Activated CD8-positive, alpha-beta T cell treated with anti-CD3 and anti-CD28 coated beads for 36 hours (primary cell): ENCODE results near the gene EPHA4. TPM values are rescaled to one million over a fixed set of nuclear protein-coding genes. Genes with fewer than 3 reads are reported as not detected.

ENCODE experiments used
- ATAC-seq: fragments of 200-7000 bp; cut with Tn5 transposase; one replicate; pipeline ENCODE4 v1.10.0; 2021; ENCODE audit warnings: mild to moderate bottlenecking, moderate library complexity
- CTCF ChIA-PET: fragments of 350-600 bp; sonication (Branson Sonifier 250); formaldehyde crosslinking; loops from one replicate; lab custom pipeline; 2021; ENCODE audit warnings: antibody characterized with exemption; lab: Charles Lee
- POLR2A ChIA-PET: fragments of 350-600 bp; sonication (Branson Sonifier 250); formaldehyde crosslinking; loops from one replicate; lab custom pipeline; 2021; ENCODE audit warnings: antibody characterized with exemption; lab: Charles Lee
- DNase-seq: peaks from one replicate; pipeline ENCODE4 v3.0.0-alpha.2; 2020
- H3K27ac Mint-ChIP-seq: one replicate; pipeline ENCODE4 v1.8.0; 2021; ENCODE audit warnings: mild to moderate bottlenecking, mixed read lengths
- H3K27me3 Mint-ChIP-seq: one replicate; pipeline ENCODE4 v1.8.0; 2021; ENCODE audit warnings: mixed read lengths
- H3K36me3 Mint-ChIP-seq: one replicate; pipeline ENCODE4 v1.8.0; 2021; ENCODE audit warnings: low read depth, mixed read lengths
- H3K4me1 Mint-ChIP-seq: one replicate; pipeline ENCODE4 v1.8.0; 2021; ENCODE audit warnings: low read depth, mixed read lengths
- H3K4me3 Mint-ChIP-seq: one replicate; pipeline ENCODE4 v1.8.0; 2021; ENCODE audit warnings: mild to moderate bottlenecking, moderate library complexity, mixed read lengths
- H3K9me3 Mint-ChIP-seq: one replicate; pipeline ENCODE4 v1.8.0; 2021; ENCODE audit warnings: mixed read lengths
- intact Hi-C: fragments of 100-400 bp; cut with micrococcal nuclease; formaldehyde crosslinking; loops from one replicate; pipeline ENCODE4 v1.10.0; 2022
- total RNA-seq, 2 experiments: library from RNA; stranded (reverse); gene quantifications; one replicate each; pipeline ENCODE4 v1.2.3, GENCODE V29; 2021
- TF ChIP-seq, protein P1 (sequence below): fragments of 200-600 bp; IDR thresholded peaks from one replicate; pipeline ENCODE4 v1.8.0; 2022; ENCODE audit warnings: antibody characterized with exemption, mild to moderate bottlenecking

Gene EPHA4
- total RNA-seq, 2 experiments from 2014 or later, result 1.8 to 2.3 TPM

DNA sequence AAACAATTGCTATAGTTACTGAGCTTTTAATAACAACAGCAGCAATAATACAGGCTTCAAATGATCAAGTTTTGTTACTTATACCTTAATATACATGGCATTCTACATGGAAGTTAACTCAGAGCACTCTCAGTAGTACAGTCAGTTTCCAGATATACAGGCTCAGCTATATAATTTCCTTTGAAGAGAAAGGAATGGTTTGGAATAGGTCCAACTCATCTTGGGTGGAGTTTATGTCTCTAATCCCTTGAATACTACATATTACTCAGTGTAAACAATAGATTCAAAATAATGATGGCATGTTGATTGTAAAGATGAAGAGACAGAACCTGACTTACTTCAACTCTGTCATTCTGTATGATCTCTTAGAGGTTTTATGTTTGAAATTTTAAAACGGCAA is 174.9 kb downstream of the EPHA4 start:
- Mint-ChIP-seq H3K4me1 (peaks cover 3% of the 10 kb centered on the region), H3K9me3 (no peaks in the 10 kb centered on the region), H3K36me3 (no peaks in the 10 kb centered on the region), H3K27me3 (no peaks in the 10 kb centered on the region), H3K27ac (no peak overlapping the region), H3K4me3 (no peak overlapping the region)
- ChIA-PET POLR2A (no interaction called here), CTCF (no interaction called here)
- intact Hi-C loops, result no loop called here
- TF ChIP-seq, protein P1, sequence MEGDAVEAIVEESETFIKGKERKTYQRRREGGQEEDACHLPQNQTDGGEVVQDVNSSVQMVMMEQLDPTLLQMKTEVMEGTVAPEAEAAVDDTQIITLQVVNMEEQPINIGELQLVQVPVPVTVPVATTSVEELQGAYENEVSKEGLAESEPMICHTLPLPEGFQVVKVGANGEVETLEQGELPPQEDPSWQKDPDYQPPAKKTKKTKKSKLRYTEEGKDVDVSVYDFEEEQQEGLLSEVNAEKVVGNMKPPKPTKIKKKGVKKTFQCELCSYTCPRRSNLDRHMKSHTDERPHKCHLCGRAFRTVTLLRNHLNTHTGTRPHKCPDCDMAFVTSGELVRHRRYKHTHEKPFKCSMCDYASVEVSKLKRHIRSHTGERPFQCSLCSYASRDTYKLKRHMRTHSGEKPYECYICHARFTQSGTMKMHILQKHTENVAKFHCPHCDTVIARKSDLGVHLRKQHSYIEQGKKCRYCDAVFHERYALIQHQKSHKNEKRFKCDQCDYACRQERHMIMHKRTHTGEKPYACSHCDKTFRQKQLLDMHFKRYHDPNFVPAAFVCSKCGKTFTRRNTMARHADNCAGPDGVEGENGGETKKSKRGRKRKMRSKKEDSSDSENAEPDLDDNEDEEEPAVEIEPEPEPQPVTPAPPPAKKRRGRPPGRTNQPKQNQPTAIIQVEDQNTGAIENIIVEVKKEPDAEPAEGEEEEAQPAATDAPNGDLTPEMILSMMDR, result no peak
- DNase-seq (no peak), ATAC-seq (no peak)

DNA sequence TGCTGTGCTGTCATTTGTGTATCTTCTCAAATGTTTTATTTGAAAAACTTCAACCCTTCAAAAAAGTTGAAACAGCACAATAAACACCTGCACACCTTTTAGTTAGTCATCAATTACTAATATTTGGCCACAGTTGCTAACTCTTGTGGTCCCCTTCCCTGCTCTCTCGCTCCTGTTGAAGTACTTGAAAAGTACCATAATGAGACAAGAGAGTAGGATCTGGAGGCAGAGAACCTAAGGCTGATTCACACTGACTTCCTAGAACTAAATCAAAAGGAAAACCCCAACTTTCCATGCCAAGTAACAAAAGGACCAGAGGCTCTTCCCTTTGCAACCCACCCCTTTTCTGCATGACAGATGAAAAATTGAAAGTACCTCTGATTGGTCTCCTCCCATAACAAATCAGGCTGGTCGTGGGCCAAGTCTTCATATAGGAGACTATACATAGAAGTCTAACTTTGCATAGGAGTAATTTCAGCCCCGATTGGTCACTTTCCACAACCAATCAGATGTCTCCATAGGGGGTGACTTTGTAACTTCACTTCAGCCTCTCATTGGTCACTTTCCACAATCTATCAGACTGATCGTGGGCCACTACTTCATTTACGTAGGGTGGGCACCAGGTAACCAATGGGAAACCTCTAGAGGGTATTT is 179.7 kb downstream of the EPHA4 start:
- intact Hi-C loops, result no loop called here
- Mint-ChIP-seq H3K9me3 (no peaks in the 10 kb centered on the region), H3K27ac (no peak overlapping the region), H3K4me3 (no peak overlapping the region), H3K27me3 (no peaks in the 10 kb centered on the region), H3K36me3 (no peaks in the 10 kb centered on the region), H3K4me1 (peaks cover 6% of the 10 kb centered on the region)
- ATAC-seq, result peak; percentile 34
- ChIA-PET CTCF (interaction anchor here (1.3 kb wide), 1 partner anchor 16 kb away, joined by 3 read pairs; no protein-coding TSS in a partner anchor), POLR2A (no interaction called here)
- TF ChIP-seq, protein P1, result no peak
- peak; percentile 6 for DNase-seq

DNA sequence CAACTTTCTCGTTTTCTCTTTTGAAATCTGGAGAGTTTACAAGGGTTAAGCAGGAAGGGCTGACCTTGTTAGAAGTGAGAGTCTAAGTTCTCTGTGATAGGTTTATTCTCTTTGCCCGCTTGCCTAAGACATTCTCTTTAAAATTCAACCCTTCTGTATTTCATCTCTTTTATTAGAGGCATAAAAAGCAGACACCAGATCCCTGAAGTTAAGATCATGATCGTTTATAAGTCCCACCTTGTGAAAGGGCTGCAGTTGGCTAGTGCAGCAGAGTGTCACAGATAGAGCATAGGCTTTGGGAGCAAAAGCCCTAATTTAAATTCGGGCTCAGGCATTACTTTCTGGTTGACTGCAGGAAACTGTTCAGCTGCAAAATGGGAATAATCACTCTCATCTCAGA is 181.2 kb downstream of the EPHA4 start:
- ChIA-PET CTCF (interaction anchor here (1.3 kb wide), 1 partner anchor 15 kb away, joined by 3 read pairs; no protein-coding TSS in a partner anchor), POLR2A (no interaction called here)
- DNase-seq, result no peak
- Mint-ChIP-seq H3K4me1 (peaks cover 6% of the 10 kb centered on the region), H3K27me3 (peaks cover 1% of the 10 kb centered on the region), H3K36me3 (no peaks in the 10 kb centered on the region), H3K27ac (no peak overlapping the region), H3K4me3 (no peak overlapping the region), H3K9me3 (no peaks in the 10 kb centered on the region)
- ATAC-seq, result no peak
- TF ChIP-seq, protein P1, result no peak
- intact Hi-C loops, result no loop called here

DNA sequence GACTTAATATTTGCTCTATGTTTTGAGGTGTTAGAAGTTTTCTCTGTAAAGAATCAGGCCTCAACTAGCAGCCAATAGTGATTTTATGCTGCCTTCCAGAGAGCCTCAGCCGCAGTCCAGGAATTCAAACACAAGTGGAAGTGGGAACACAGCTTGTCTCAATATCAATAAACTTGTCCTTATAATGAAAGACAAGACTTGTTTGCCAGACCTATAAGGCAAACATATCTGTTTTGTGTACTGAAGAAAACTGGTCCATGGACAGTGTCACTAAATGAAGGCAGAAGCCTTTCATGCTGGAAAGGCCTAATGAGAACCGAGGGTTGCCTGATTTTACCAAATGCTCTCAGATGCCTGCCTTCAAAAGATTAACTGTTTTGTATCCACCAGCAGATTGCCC is 182.2 kb downstream of the EPHA4 start:
- no peaks in the 10 kb centered on the region for H3K36me3 Mint-ChIP-seq
- ATAC-seq, result no peak
- TF ChIP-seq, protein P1, result no peak
- H3K27me3 Mint-ChIP-seq, result peaks cover 1% of the 10 kb centered on the region
- CTCF ChIA-PET, result no interaction called here
- intact Hi-C loops, result loop anchor here (10.0 kb wide), 1 partner anchor 185 kb away; the partner anchor contains the start of gene EPHA4
- H3K4me1 Mint-ChIP-seq, result peaks cover 6% of the 10 kb centered on the region
- POLR2A ChIA-PET, result no interaction called here
- H3K4me3 Mint-ChIP-seq, result no peak overlapping the region
- DNase-seq, result no peak
- no peak overlapping the region for H3K27ac Mint-ChIP-seq
- H3K9me3 Mint-ChIP-seq, result no peaks in the 10 kb centered on the region

DNA sequence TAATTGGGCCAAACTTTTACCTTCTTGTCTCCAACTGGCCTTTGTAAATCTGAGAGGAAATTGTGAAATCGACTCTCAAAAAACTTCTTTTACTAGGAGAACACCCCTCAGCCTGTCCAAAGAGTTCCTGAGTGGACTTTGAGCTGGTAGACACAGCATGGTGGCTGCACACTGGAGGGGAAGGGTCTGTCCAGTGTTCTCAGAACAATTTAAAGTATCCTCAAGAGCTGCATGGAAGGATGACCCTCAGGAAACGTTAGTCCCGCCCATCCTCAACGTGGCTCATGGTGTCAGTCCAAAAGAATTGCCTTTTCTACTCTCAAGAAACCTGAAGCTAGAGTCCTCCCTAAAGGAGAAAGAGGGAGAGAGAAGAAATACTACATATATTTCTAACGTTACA is 182.7 kb downstream of the EPHA4 start:
- TF ChIP-seq, protein P1, result no peak
- Mint-ChIP-seq H3K36me3 (no peaks in the 10 kb centered on the region), H3K4me1 (peaks cover 6% of the 10 kb centered on the region), H3K4me3 (no peak overlapping the region), H3K27ac (no peak overlapping the region), H3K27me3 (peaks cover 1% of the 10 kb centered on the region), H3K9me3 (no peaks in the 10 kb centered on the region)
- ChIA-PET CTCF (no interaction called here), POLR2A (no interaction called here)
- intact Hi-C loops, result loop anchor here (10.0 kb wide), 1 partner anchor 185 kb away; the partner anchor contains the start of gene EPHA4
- no peak for DNase-seq
- ATAC-seq, result no peak
